ENCODE data around the gene CDH11.

DNA sequence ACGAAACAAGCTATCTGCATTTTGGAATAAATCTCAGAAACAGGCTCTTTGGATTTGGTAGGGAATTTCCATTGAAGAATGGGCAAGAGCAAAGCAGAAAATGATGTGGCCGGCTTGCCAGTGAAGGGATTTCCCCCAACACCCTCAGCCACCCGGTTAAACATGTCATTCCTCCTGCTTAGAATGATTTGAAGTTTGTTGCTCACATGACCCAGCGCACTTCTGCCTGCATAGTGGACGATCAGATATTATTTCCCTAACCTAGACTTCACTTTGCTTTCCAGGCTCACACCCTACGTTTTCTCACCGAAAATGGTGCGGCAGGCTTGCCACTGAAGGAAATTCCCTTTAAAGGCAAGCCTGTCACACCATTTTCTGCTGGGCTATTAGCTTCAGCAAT is 170.7 kb downstream of the CDH11 start:
- no peak for TF ChIP-seq CTCF (IDR thresholded peaks at IDR 0.05)
- TF ChIP-seq POLR2A (IDR thresholded peaks at IDR 0.05) = no peak

Data from thyroid gland (tissue), 4 donors.